Hepatocyte (in vitro differentiated cells): Measurements from ENCODE around the gene P2RX1.

Experiments used
- CTCF ChIP-seq: fragments of 200-600 bp; sonication (generic); IDR thresholded peaks from 2 replicates; pipeline ENCODE4 v1.5.1; 2016; ENCODE audit warnings: antibody characterized with exemption, mild to moderate bottlenecking; ENCODE audit not compliant: poor library complexity
- EZH2 ChIP-seq: fragments of 200-600 bp; sonication (generic); IDR thresholded peaks from 2 replicates; pipeline ENCODE4 v1.6.1; 2016; ENCODE audit warnings: antibody characterized with exemption, mild to moderate bottlenecking, borderline replicate concordance
- EZH2phosphoT487 ChIP-seq: fragments of 200-600 bp; sonication (generic); IDR thresholded peaks from one replicate; pipeline ENCODE4 v1.6.1; 2018; ENCODE audit warnings: antibody characterized with exemption, mild to moderate bottlenecking, low read depth, moderate library complexity; ENCODE audit not compliant: unreplicated experiment, severe bottlenecking

- TF ChIP-seq CTCF: no peak
- no peak for TF ChIP-seq EZH2phosphoT487
- TF ChIP-seq EZH2: no peak
Observed at GRCh38 chr17:3852561-3852960, 63.7 kb downstream of the P2RX1 start.
